Measurements from ENCODE around the gene MEX3D. TPM values are rescaled to one million over a fixed set of nuclear protein-coding genes. Genes with fewer than 3 reads are reported as not detected.
A peak's percentile ranks its signal among the peaks of the same experiment; 100 is the strongest.

Gene MEX3D
- total RNA-seq, 1 donor from 2014 or later, result 52.1 TPM

GRCh38 chr19:1574354-1575136 is 6.4 kb upstream of the MEX3D start:
- H3K36me3 ChIP-seq (ENCODE audit: insufficient read depth, low read length), result no peaks in the 10 kb centered on the region
- H2AFZ ChIP-seq (ENCODE audit: low read depth, low read length), result no peak overlapping the region
- DNase-seq (ENCODE audit: low read depth), result no peak
- no peaks in the 10 kb centered on the region for H3K9me3 ChIP-seq (ENCODE audit: insufficient read depth, low read depth, low read length)
- no peaks in the 10 kb centered on the region for H3K79me2 ChIP-seq (ENCODE audit: insufficient read depth, low read length)
- H4K20me1 ChIP-seq (ENCODE audit: insufficient read depth, low read length), result peaks cover 11% of the 10 kb centered on the region
- Mint-ChIP-seq H3K36me3 (ENCODE audit: low read depth, unreplicated experiment) (peaks cover 6% of the 10 kb centered on the region), H3K27me3 (ENCODE audit: low read depth, unreplicated experiment) (peaks cover 5% of the 10 kb centered on the region), H3K4me1 (ENCODE audit: low read depth, unreplicated experiment) (no peaks in the 10 kb centered on the region), H3K4me3 (ENCODE audit: unreplicated experiment) (no peak overlapping the region), H3K9me3 (ENCODE audit: unreplicated experiment) (no peaks in the 10 kb centered on the region), H3K27ac (ENCODE audit: unreplicated experiment) (no peak overlapping the region)
- H3K4me3 ChIP-seq (ENCODE audit: insufficient read depth, low read depth, low read length), result no peak overlapping the region
- no peak overlapping the region for H3K27ac ChIP-seq (ENCODE audit: low read depth, low read length)
- H3K4me2 ChIP-seq (ENCODE audit: low read length), result no peak overlapping the region
- no peak for FAIRE-seq
- no peaks in the 10 kb centered on the region for H3K4me1 ChIP-seq (ENCODE audit: insufficient read depth, low read length)
- no peaks in the 10 kb centered on the region for H3K27me3 ChIP-seq (ENCODE audit: insufficient read depth, low read length)
- TF ChIP-seq CTCF (IDR thresholded peaks at IDR 0.05; ENCODE audit: insufficient read depth, low read depth, low read length), result no peak
- TF ChIP-seq EZH2 (IDR thresholded peaks at IDR 0.05; ENCODE audit: insufficient read depth, low read length), result no peak
- H3K9ac ChIP-seq (ENCODE audit: low read length), result no peak overlapping the region

- Mint-ChIP-seq H3K27me3 (ENCODE audit: low read depth, unreplicated experiment) (peaks cover 5% of the 10 kb centered on the region), H3K4me3 (ENCODE audit: unreplicated experiment) (no peak overlapping the region), H3K36me3 (ENCODE audit: low read depth, unreplicated experiment) (peaks cover 2% of the 10 kb centered on the region), H3K27ac (ENCODE audit: unreplicated experiment) (no peak overlapping the region), H3K9me3 (ENCODE audit: unreplicated experiment) (no peaks in the 10 kb centered on the region), H3K4me1 (ENCODE audit: low read depth, unreplicated experiment) (no peaks in the 10 kb centered on the region)
- H3K4me3 ChIP-seq (ENCODE audit: insufficient read depth, low read depth, low read length), result no peak overlapping the region
- TF ChIP-seq CTCF (IDR thresholded peaks at IDR 0.05; ENCODE audit: insufficient read depth, low read depth, low read length) (no peak), EZH2 (IDR thresholded peaks at IDR 0.05; ENCODE audit: insufficient read depth, low read length) (no peak)
- no peaks in the 10 kb centered on the region for H3K4me1 ChIP-seq (ENCODE audit: insufficient read depth, low read length)
- no peak overlapping the region for H2AFZ ChIP-seq (ENCODE audit: low read depth, low read length)
- peaks cover 16% of the 10 kb centered on the region for H4K20me1 ChIP-seq (ENCODE audit: insufficient read depth, low read length)
- no peaks in the 10 kb centered on the region for H3K9me3 ChIP-seq (ENCODE audit: insufficient read depth, low read depth, low read length)
- H3K36me3 ChIP-seq (ENCODE audit: insufficient read depth, low read length), result no peaks in the 10 kb centered on the region
- H3K79me2 ChIP-seq (ENCODE audit: insufficient read depth, low read length), result no peaks in the 10 kb centered on the region
- FAIRE-seq (no peak), DNase-seq (ENCODE audit: low read depth) (no peak)
- no peak overlapping the region for H3K4me2 ChIP-seq (ENCODE audit: low read length)
- H3K27ac ChIP-seq (ENCODE audit: low read depth, low read length), result no peak overlapping the region
- H3K9ac ChIP-seq (ENCODE audit: low read length), result no peak overlapping the region
- H3K27me3 ChIP-seq (ENCODE audit: insufficient read depth, low read length), result no peaks in the 10 kb centered on the region
Measured at GRCh38 chr19:1572795-1573194, 4.7 kb upstream of the MEX3D start.

DNA sequence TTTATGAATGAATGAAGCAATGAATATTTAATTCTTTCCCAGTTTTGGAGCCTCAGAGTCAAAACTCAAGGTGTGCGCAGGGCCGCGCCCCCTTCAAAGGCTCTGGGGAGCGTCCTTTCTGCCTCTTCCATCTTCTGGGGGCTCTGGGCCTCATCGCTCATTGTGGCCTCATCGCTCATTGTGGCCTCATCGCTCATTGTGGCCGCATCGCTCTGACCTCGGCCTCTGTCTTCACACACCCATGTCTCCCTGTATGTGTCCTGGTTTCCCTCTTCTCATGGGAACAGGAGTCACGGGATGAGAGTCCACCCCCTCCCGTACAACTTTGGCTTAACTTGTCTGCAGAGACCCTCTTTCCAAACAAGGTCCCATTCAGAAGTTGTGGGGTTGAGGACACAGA is 3.2 kb upstream of the MEX3D start:
- Histone ChIP-seq H3K4me3 (ENCODE audit: insufficient read depth, low read depth, low read length) (no peak overlapping the region), H3K27ac (ENCODE audit: low read depth, low read length) (no peak overlapping the region), H3K79me2 (ENCODE audit: insufficient read depth, low read length) (peaks cover 11% of the 10 kb centered on the region), H3K9me3 (ENCODE audit: insufficient read depth, low read depth, low read length) (no peaks in the 10 kb centered on the region), H4K20me1 (ENCODE audit: insufficient read depth, low read length) (peaks cover 11% of the 10 kb centered on the region), H3K4me2 (ENCODE audit: low read length) (no peak overlapping the region), H3K36me3 (ENCODE audit: insufficient read depth, low read length) (no peaks in the 10 kb centered on the region), H3K27me3 (ENCODE audit: insufficient read depth, low read length) (no peaks in the 10 kb centered on the region), H3K9ac (ENCODE audit: low read length) (no peak overlapping the region), H3K4me1 (ENCODE audit: insufficient read depth, low read length) (no peaks in the 10 kb centered on the region), H2AFZ (ENCODE audit: low read depth, low read length) (no peak overlapping the region)
- FAIRE-seq, result no peak
- H3K9me3 Mint-ChIP-seq (ENCODE audit: unreplicated experiment), result no peaks in the 10 kb centered on the region
- peaks cover 2% of the 10 kb centered on the region for H3K36me3 Mint-ChIP-seq (ENCODE audit: low read depth, unreplicated experiment)
- no peak for DNase-seq (ENCODE audit: low read depth)
- peak overlapping the region; percentile 27 for H3K4me3 Mint-ChIP-seq (ENCODE audit: unreplicated experiment)
- H3K27me3 Mint-ChIP-seq (ENCODE audit: low read depth, unreplicated experiment), result peaks cover 5% of the 10 kb centered on the region
- H3K4me1 Mint-ChIP-seq (ENCODE audit: low read depth, unreplicated experiment), result no peaks in the 10 kb centered on the region
- no peak for TF ChIP-seq CTCF (IDR thresholded peaks at IDR 0.05; ENCODE audit: insufficient read depth, low read depth, low read length)
- no peak for TF ChIP-seq EZH2 (IDR thresholded peaks at IDR 0.05; ENCODE audit: insufficient read depth, low read length)
- H3K27ac Mint-ChIP-seq (ENCODE audit: unreplicated experiment), result peak overlapping the region; percentile 50
